Right cardiac atrium (tissue), 5 donors: ENCODE data around the gene TRIB2. TPM values are rescaled to one million over a fixed set of nuclear protein-coding genes. Genes with fewer than 3 reads are reported as not detected.
A peak's percentile ranks its signal among the peaks of the same experiment; 100 is the strongest.
"Not testable (repeated sequence)": the region's sequence is repeated elsewhere in the genome, so short reads cannot be mapped to it uniquely, and the experiment has no call there.

Experiments
- ATAC-seq, 2 donors: fragments of 200-7000 bp; cut with Tn5 transposase; one replicate each; pipeline versions ENCODE4 v1.8.0 to v1.9.1; 2020; ENCODE audit warnings: moderate library complexity in 2 of 2, mild to moderate bottlenecking in 1 of 2
- DNase-seq, 3 donors: peaks; one replicate each; pipeline ENCODE4 v3.0.0-alpha.2; 2020
- H3K27ac ChIP-seq: one replicate; pipeline ENCODE4 v1.5.1; 2013; ENCODE audit warnings: mild to moderate bottlenecking, low read length, control low read depth, moderate library complexity
- H3K27me3 ChIP-seq: one replicate; pipeline ENCODE4 v1.6.1; 2013; ENCODE audit not compliant: control insufficient read depth, insufficient read depth
- H3K4me1 ChIP-seq: one replicate; pipeline ENCODE4 v1.6.1; 2013; ENCODE audit warnings: low read length; ENCODE audit not compliant: control insufficient read depth, insufficient read depth
- H3K4me3 ChIP-seq: one replicate; pipeline ENCODE4 v1.5.1; 2013; ENCODE audit warnings: low read length, control low read depth
- H3K9me3 ChIP-seq: one replicate; pipeline ENCODE4 v1.6.1; 2013; ENCODE audit warnings: low read length; ENCODE audit not compliant: control insufficient read depth
- whole genome bisulfite sequencing: extraction: QIAGEN DNeasy Blood & Tissue Kit; methylation state at CpG from one replicate; pipeline ENCODE4 v1.1.7; 2013; 5-methylcytosine and 5-hydroxymethylcytosine counted together
- intact Hi-C, 4 donors: fragments of 100-400 bp; cut with DNase I; formaldehyde crosslinking; loops; one replicate each; pipeline versions ENCODE4 v1.11.0 to v1.14.0; 2022 to 2023
- long read RNA-seq, 4 donors: library from polyadenylated mRNA; unstranded; transcript quantifications; one replicate each; pipeline ENCODE4 v2.0.0, GENCODE V29; 2020 to 2021
- polyA plus RNA-seq: library from polyadenylated mRNA; stranded (reverse); fragments of 200-250 nt; gene quantifications from one replicate; pipeline ENCODE4 v1.2.3, GENCODE V29; 2013
- total RNA-seq, 4 donors: library from RNA; stranded (reverse); fragmentation: NEBNext Ultra II Directional; extraction: Animal tissue kit (Norgen Biotek cat#: 25700); gene quantifications; one replicate each; pipeline ENCODE4 v1.2.1, GENCODE V29; 2021
- donor health status: healthy with polysubstance abuse.
- donor health status: DM: no; HTN: yes; CAD: no.
- donor health status: DM: no; HTN: no; CAD: no.
- donor health status: DM: no; HTN: yes; CAD: no; lungs with severe emphysema.
- donor health status: DM: yes; HTN: yes; CAD: no.

The TRIB2 gene
- total RNA-seq (10 to 100 TPM; 24.7 to 32.2 (median 28.2) TPM), polyA plus RNA-seq (25.3 TPM)
- long read RNA-seq, donor 1, full-length matches to known transcripts, result 55 of 73 reads
- long read RNA-seq, donor 1, partial matches to known transcripts, result 15 of 73 reads
- long read RNA-seq, donor 1, other reads (novel, unspliced or antisense), result 3 of 73 reads
- long read RNA-seq, donor 2, full-length matches to known transcripts, result 14 of 17 reads
- long read RNA-seq, donor 2, partial matches to known transcripts, result 0 of 17 reads
- long read RNA-seq, donor 2, other reads (novel, unspliced or antisense), result 3 of 17 reads
- long read RNA-seq, donor 3, full-length matches to known transcripts, result 64 of 80 reads
- long read RNA-seq, donor 3, partial matches to known transcripts, result 10 of 80 reads
- long read RNA-seq, donor 3, other reads (novel, unspliced or antisense), result 6 of 80 reads
- long read RNA-seq, donor 4, full-length matches to known transcripts, result 11 of 14 reads
- long read RNA-seq, donor 4, partial matches to known transcripts, result 0 of 14 reads
- long read RNA-seq, donor 4, other reads (novel, unspliced or antisense), result 3 of 14 reads

- Histone ChIP-seq H3K4me1 (peaks cover 9% of the 10 kb centered on the region), H3K27me3 (no peaks in the 10 kb centered on the region), H3K4me3 (peak within 1 kb of the TSS; percentile 85), H3K9me3 (no peaks in the 10 kb centered on the region), H3K27ac (peak within 1 kb of the TSS; percentile 100)
- peak; percentile 90 to 98 (median 97) for DNase-seq
- under 1% methylated on average over 89 of the region's 90 CpGs for WGBS
- ATAC-seq, result peak; percentile 87 to 90
- intact Hi-C loops, result loop anchor here in 3 of 4 donors (5.0 to 10.0 kb wide), 11 partner anchors 172 to 892 kb away; no protein-coding TSS in a partner anchor
These were observed at the start of gene TRIB2 for GRCh38 chr2:12716282-12717190. TRIB2 (plus strand) TSS chr2:12716936; CDS start chr2:12718308, 1,372 bp downstream.

GRCh38 chr2:12669036-12669435, 47.7 kb upstream of the TRIB2 start:
- intact Hi-C loops, result no loop called here
- Histone ChIP-seq H3K27me3 (no peaks in the 10 kb centered on the region), H3K4me3 (no peak overlapping the region), H3K4me1 (no peaks in the 10 kb centered on the region), H3K9me3 (no peaks in the 10 kb centered on the region), H3K27ac (no peak overlapping the region)
- no peak for ATAC-seq
- WGBS, result 84% methylated on average over 3 of the region's 3 CpGs
- DNase-seq, result no peak

GRCh38 chr2:12672711-12673315, 43.9 kb upstream of the TRIB2 start:
- H3K9me3 ChIP-seq, result no peaks in the 10 kb centered on the region
- DNase-seq, result no peak
- no peak overlapping the region for H3K4me3 ChIP-seq
- intact Hi-C loops, result no loop called here
- H3K4me1 ChIP-seq, result peaks cover 3% of the 10 kb centered on the region
- no peaks in the 10 kb centered on the region for H3K27me3 ChIP-seq
- 87% methylated on average over 8 of the region's 8 CpGs for WGBS
- H3K27ac ChIP-seq, result no peak overlapping the region
- ATAC-seq, result no peak

- intact Hi-C loops, result no loop called here
- DNase-seq, result no peak
- Histone ChIP-seq H3K4me1 (peaks cover 3% of the 10 kb centered on the region), H3K9me3 (no peaks in the 10 kb centered on the region), H3K27ac (no peak overlapping the region), H3K27me3 (no peaks in the 10 kb centered on the region), H3K4me3 (no peak overlapping the region)
- WGBS, result 65% methylated on average over 4 of the region's 4 CpGs
- ATAC-seq, result peak; percentile 56 to 58
These were observed 42.0 kb upstream of the TRIB2 start for GRCh38 chr2:12674644-12675328.

- Histone ChIP-seq H3K4me3 (no peak overlapping the region), H3K9me3 (no peaks in the 10 kb centered on the region), H3K27me3 (no peaks in the 10 kb centered on the region), H3K27ac (no peak overlapping the region), H3K4me1 (peaks cover 3% of the 10 kb centered on the region)
- ATAC-seq, result peak; percentile 64 to 92
- WGBS, result 65% methylated on average over 7 of the region's 7 CpGs
- DNase-seq, result peak in 2 of 3 donors; percentile 22 to 52
- intact Hi-C loops, result no loop called here
These were observed 41.4 kb upstream of the TRIB2 start for GRCh38 chr2:12675352-12675795.

GRCh38 chr2:12675801-12676200, 40.9 kb upstream of the TRIB2 start:
- Histone ChIP-seq H3K4me3 (no peak overlapping the region), H3K27me3 (no peaks in the 10 kb centered on the region), H3K9me3 (no peaks in the 10 kb centered on the region), H3K27ac (no peak overlapping the region), H3K4me1 (peaks cover 3% of the 10 kb centered on the region)
- DNase-seq (no peak), ATAC-seq (peak in 1 of 2 donors; percentile 48)
- intact Hi-C loops, result no loop called here
- WGBS, result 90% methylated on average over 5 of the region's 5 CpGs

GRCh38 chr2:12676771-12677170, 40.0 kb upstream of the TRIB2 start:
- peaks cover 3% of the 10 kb centered on the region for H3K4me1 ChIP-seq
- H3K4me3 ChIP-seq, result no peak overlapping the region
- 94% methylated on average over 4 of the region's 4 CpGs for WGBS
- no peaks in the 10 kb centered on the region for H3K27me3 ChIP-seq
- DNase-seq (no peak), ATAC-seq (no peak)
- intact Hi-C loops, result no loop called here
- no peak overlapping the region for H3K27ac ChIP-seq
- H3K9me3 ChIP-seq, result no peaks in the 10 kb centered on the region

- no peak for ATAC-seq
- Histone ChIP-seq H3K4me1 (peaks cover 3% of the 10 kb centered on the region), H3K9me3 (no peaks in the 10 kb centered on the region), H3K4me3 (no peak overlapping the region), H3K27me3 (no peaks in the 10 kb centered on the region), H3K27ac (no peak overlapping the region)
- DNase-seq, result no peak
- intact Hi-C loops, result no loop called here
- 73% methylated on average over 2 of the region's 2 CpGs for WGBS
These were observed 38.5 kb upstream of the TRIB2 start for GRCh38 chr2:12678186-12678585.

- no peaks in the 10 kb centered on the region for H3K27me3 ChIP-seq
- DNase-seq (no peak), ATAC-seq (no peak)
- H3K4me3 ChIP-seq, result no peak overlapping the region
- peaks cover 3% of the 10 kb centered on the region for H3K4me1 ChIP-seq
- intact Hi-C loops, result no loop called here
- WGBS, result 92% methylated on average over 5 of the region's 5 CpGs
- H3K27ac ChIP-seq, result no peak overlapping the region
- H3K9me3 ChIP-seq, result no peaks in the 10 kb centered on the region
These were observed 37.1 kb upstream of the TRIB2 start for GRCh38 chr2:12679550-12680072.

GRCh38 chr2:12680115-12680514, 36.6 kb upstream of the TRIB2 start:
- H3K4me3 ChIP-seq, intact Hi-C loops, H3K27me3 ChIP-seq, H3K9me3 ChIP-seq, H3K4me1 ChIP-seq, DNase-seq, ATAC-seq, H3K27ac ChIP-seq: not testable (repeated sequence)
- 98% methylated on average over 1 of the region's 1 CpG for WGBS
